Measurements from ENCODE around the gene KLK6. TPM values are rescaled to one million over a fixed set of nuclear protein-coding genes. Genes with fewer than 3 reads are reported as not detected.
A peak's percentile ranks its signal among the peaks of the same experiment; 100 is the strongest.

The KLK6 gene
- not detected for total RNA-seq

DNA sequence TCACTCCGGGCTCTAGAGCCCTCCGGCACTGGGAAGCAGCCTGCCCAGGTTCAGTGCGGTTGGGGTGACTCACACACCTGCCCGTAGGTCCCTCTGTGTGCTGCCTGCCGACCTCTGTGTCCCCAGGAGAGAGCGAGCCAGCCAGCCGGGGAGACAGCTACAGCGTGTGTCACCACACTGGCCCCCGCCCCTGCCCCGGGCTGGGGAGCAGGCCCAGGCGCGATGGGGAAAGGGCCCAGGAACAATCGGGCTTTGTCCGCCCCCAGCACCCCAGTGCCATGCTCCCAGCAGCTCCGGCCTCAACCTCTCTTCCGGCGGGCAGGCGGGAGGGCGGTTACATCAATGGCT lies at the start of gene KLK6:
Gene KLK6 (minus strand): TSS at position 179 of the 348 bp plus-strand sequence. CDS start 1,487 bp downstream, outside the sequence.
- H3K4me1 ChIP-seq (ENCODE audit: control insufficient read depth in 1 of 2, low read depth in 2 of 2) = no peaks in the 10 kb centered on the region
- ATAC-seq (ENCODE audit: insufficient number of reproducible peaks, low FRiP score, low read depth) (no peak), DNase-seq (ENCODE audit: low spot score) (no peak)
- H3K27ac ChIP-seq = no peak within 1 kb of the TSS
- H3K36me3 ChIP-seq = no peaks in the 10 kb centered on the region
- H3K4me3 ChIP-seq = no peak within 1 kb of the TSS
- no peaks in the 10 kb centered on the region for H3K27me3 ChIP-seq (replicated peaks; ENCODE audit: insufficient read depth)
- H3K9me3 ChIP-seq = no peaks in the 10 kb centered on the region
- no peak for TF ChIP-seq CTCF (IDR thresholded peaks at IDR 0.05)

DNA sequence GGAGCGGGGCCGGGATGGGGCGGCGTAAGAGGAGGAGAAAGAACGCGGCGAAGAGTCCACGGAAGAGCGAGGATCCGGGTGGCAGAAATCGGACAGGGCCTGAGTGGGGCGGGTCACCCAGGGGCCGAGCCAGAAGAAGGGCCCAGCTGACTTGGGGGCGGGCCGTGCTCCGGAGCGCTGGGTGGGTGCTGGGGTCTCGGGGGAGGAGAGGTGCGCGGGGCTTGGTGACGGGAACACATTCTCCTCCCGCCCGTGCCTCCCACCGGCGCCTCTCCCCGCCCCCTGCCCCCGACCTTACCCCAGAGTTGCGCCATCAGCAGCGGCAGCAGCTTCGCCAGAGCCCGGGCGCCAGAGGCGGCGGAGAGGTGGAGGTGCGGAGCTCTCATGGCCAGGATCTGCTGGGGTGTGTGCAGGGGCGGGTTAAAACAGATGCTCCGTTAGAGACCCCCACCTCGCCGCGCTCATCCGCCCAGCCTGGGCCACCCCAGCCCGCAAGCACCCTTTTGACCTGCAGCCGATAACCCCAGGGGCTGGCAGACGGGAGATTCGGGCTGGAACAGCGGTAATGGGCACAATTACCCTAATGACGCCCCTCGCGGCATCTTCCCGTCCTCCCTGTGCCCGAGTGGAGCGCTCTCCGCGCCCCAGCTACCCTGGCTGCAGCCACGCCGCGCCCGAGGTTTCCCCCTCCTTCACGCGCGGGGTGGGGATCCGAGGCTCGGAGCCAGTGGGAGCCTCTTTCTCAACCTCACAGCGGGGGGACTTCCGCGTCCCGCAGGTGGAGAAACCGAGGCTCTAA lies 49.6 kb upstream of the KLK6 start:
- Histone ChIP-seq H3K27ac (no peak overlapping the region), H3K9me3 (no peaks in the 10 kb centered on the region), H3K4me1 (ENCODE audit: control insufficient read depth in 1 of 2, low read depth in 2 of 2) (peaks cover 5 to 8% of the 10 kb centered on the region in 2 donors), H3K4me3 (peak overlapping the region; percentile 57), H3K27me3 (replicated peaks; ENCODE audit: insufficient read depth) (no peaks in the 10 kb centered on the region), H3K36me3 (no peaks in the 10 kb centered on the region)
- no peak for TF ChIP-seq CTCF (IDR thresholded peaks at IDR 0.05)
- ATAC-seq (ENCODE audit: insufficient number of reproducible peaks, low FRiP score, low read depth) = no peak
- DNase-seq (ENCODE audit: low spot score) = no peak

- H3K27ac ChIP-seq = no peak overlapping the region
- H3K9me3 ChIP-seq = no peaks in the 10 kb centered on the region
- H3K4me1 ChIP-seq (ENCODE audit: control insufficient read depth in 1 of 2, low read depth in 2 of 2) = peaks cover 5 to 8% of the 10 kb centered on the region in 2 donors
- DNase-seq (ENCODE audit: low spot score) (no peak), ATAC-seq (ENCODE audit: insufficient number of reproducible peaks, low FRiP score, low read depth) (no peak)
- no peaks in the 10 kb centered on the region for H3K27me3 ChIP-seq (replicated peaks; ENCODE audit: insufficient read depth)
- no peaks in the 10 kb centered on the region for H3K36me3 ChIP-seq
- H3K4me3 ChIP-seq = peak overlapping the region; percentile 53
- peak; percentile 31 for TF ChIP-seq CTCF (IDR thresholded peaks at IDR 0.05)
These were observed 47.6 kb upstream of the KLK6 start for GRCh38 chr19:51016798-51017683.

DNA sequence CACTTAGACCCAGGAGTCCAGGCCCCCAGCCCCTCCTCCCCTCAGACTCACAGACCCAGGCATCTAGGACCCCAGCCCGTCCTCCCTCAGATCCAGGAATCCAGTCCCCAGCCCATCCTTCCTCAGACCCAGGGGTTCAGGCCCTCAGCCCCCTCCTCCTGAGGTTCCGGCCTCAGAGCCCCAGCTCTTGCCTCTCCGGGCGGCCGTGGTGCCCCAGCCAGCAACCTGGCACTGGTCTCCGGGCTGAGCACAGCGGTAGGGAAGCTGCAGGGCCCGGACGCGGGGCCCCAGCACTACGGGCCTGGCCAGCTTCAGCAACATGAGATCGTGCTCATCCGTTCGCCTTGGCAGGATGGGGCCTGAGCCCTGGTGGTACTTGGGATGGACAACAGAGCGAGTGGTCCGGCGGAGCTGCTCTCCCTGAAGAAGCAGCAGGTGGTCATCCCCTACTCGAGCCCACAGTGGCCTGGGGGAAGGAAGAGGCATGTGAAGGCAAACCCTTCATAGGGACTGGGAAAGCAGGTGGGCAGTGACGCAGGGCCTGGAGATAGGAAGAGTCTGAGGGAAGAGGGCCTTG lies 46.4 kb upstream of the KLK6 start:
- DNase-seq (ENCODE audit: low spot score) (no peak), ATAC-seq (ENCODE audit: insufficient number of reproducible peaks, low FRiP score, low read depth) (no peak)
- no peak for TF ChIP-seq CTCF (IDR thresholded peaks at IDR 0.05)
- peaks cover 5 to 8% of the 10 kb centered on the region in 2 donors for H3K4me1 ChIP-seq (ENCODE audit: control insufficient read depth in 1 of 2, low read depth in 2 of 2)
- H3K27me3 ChIP-seq (replicated peaks; ENCODE audit: insufficient read depth) = no peaks in the 10 kb centered on the region
- no peak overlapping the region for H3K4me3 ChIP-seq
- no peak overlapping the region for H3K27ac ChIP-seq
- no peaks in the 10 kb centered on the region for H3K9me3 ChIP-seq
- no peaks in the 10 kb centered on the region for H3K36me3 ChIP-seq

DNA sequence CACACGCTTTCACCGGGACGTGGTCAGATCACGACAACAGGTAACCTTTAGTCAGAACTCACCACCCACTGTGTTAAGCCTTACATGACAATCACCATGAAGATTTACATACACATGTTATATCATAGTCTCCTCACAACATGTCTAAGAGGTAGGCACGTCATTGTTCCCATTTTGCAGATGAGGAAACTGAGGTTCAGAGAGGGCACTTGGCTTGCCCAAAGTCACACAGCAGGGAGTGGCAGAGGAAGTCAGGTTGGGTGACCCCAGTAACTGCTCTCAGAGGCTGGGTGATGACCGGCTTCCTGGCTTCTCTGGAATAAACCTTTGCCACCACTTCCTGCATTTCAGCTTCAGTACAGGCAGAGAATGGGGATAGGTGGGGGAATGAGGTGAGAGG lies 44.9 kb upstream of the KLK6 start:
- ATAC-seq (ENCODE audit: insufficient number of reproducible peaks, low FRiP score, low read depth) (no peak), DNase-seq (ENCODE audit: low spot score) (no peak)
- Histone ChIP-seq H3K27ac (no peak overlapping the region), H3K4me1 (ENCODE audit: control insufficient read depth in 1 of 2, low read depth in 2 of 2) (peaks cover 5 to 7% of the 10 kb centered on the region in 2 donors), H3K36me3 (no peaks in the 10 kb centered on the region), H3K27me3 (replicated peaks; ENCODE audit: insufficient read depth) (no peaks in the 10 kb centered on the region), H3K4me3 (no peak overlapping the region), H3K9me3 (no peaks in the 10 kb centered on the region)
- no peak for TF ChIP-seq CTCF (IDR thresholded peaks at IDR 0.05)
